H1 (cell line): ENCODE measurements around the gene KCNMB1. TPM values are rescaled to one million over a fixed set of nuclear protein-coding genes. Genes with fewer than 3 reads are reported as not detected.

Experiments
- CTCF ChIA-PET: fragments of 300-600 bp; sonication (Branson Sonifier 250); formaldehyde crosslinking; loops from one replicate; lab custom pipeline; 2021; ENCODE audit not compliant: partially characterized antibody; lab: Charles Lee
- POLR2A ChIA-PET: fragments of 300-600 bp; sonication (Branson Sonifier 250); formaldehyde crosslinking; loops from one replicate; lab custom pipeline; 2021; ENCODE audit warnings: inconsistent platforms; ENCODE audit not compliant: partially characterized antibody; lab: Charles Lee
- DNase-seq, 2 experiments: peaks; one replicate each; pipeline versions ENCODE4 v3.0.0 to v3.0.0-alpha.2; 2010 to 2022; ENCODE audit warnings: low spot score in 2 of 2, low read depth in 1 of 2, mixed read lengths in 1 of 2
- FAIRE-seq: peaks from 2 replicates; lab custom pipeline; 2011; peaks lifted over from hg19 to GRCh38; lab: Jason Lieb, UNC
- H2AFZ ChIP-seq: 2 replicates; pipeline ENCODE4 v1.8.1; 2012; ENCODE audit warnings: low read length, inconsistent platforms
- H2AK5ac ChIP-seq: 2 replicates; pipeline ENCODE4 v1.6.1; 2013; ENCODE audit warnings: low read depth, low read length
- H2BK120ac ChIP-seq: replicated peaks from 2 replicates; pipeline ENCODE3; 2013; ENCODE audit warnings: low read depth, low read length, inconsistent platforms
- H2BK12ac ChIP-seq: 2 replicates; pipeline ENCODE4 v1.6.1; 2013; ENCODE audit warnings: low read depth, low read length
- H2BK15ac ChIP-seq: 2 replicates; pipeline ENCODE4 v1.6.1; 2013; ENCODE audit warnings: low read length
- H2BK20ac ChIP-seq: 2 replicates; pipeline ENCODE4 v1.6.1; 2013; ENCODE audit warnings: low read length
- H2BK5ac ChIP-seq: 2 replicates; pipeline ENCODE4 v1.6.1; 2013; ENCODE audit warnings: low read depth, low read length
- H3K14ac ChIP-seq: 2 replicates; pipeline ENCODE4 v1.6.1; 2013; ENCODE audit warnings: inconsistent platforms; ENCODE audit not compliant: insufficient read length
- H3K18ac ChIP-seq: 2 replicates; pipeline ENCODE4 v1.6.1; 2013; ENCODE audit warnings: low read length; ENCODE audit errors: extremely low read depth
- H3K23ac ChIP-seq: 2 replicates; pipeline ENCODE4 v1.6.1; 2013; ENCODE audit warnings: inconsistent platforms; ENCODE audit not compliant: insufficient read length
- H3K23me2 ChIP-seq: 2 replicates; pipeline ENCODE4 v1.6.1; 2013; ENCODE audit warnings: low read depth, low read length
- H3K27ac ChIP-seq: 2 replicates; pipeline ENCODE4 v1.6.1; 2011; ENCODE audit warnings: low read depth, low read length, inconsistent platforms
- H3K27me3 ChIP-seq, 4 experiments: replicated peaks in 1 of 4; 1 replicate in 1 of 4; 2 replicates in 3 of 4; pipeline versions ENCODE4 v1.6.1 to v1.8.1; 2011 to 2013; ENCODE audit warnings: low read length in 3 of 4, mild to moderate bottlenecking in 3 of 4, inconsistent platforms in 2 of 4, mixed read lengths in 2 of 4, moderate library complexity in 1 of 4; ENCODE audit not compliant: control insufficient read depth in 3 of 4, insufficient read depth in 3 of 4; ENCODE audit errors: extremely low read depth in 1 of 4
- H3K36me3 ChIP-seq, 4 experiments: 2 replicates each; pipeline versions ENCODE4 v1.6.1 to v1.8.1; 2011 to 2013; ENCODE audit warnings: mild to moderate bottlenecking in 4 of 4, low read length in 3 of 4, moderate library complexity in 2 of 4, control low read depth in 1 of 4, inconsistent platforms in 1 of 4; ENCODE audit not compliant: insufficient read depth in 4 of 4, control insufficient read depth in 2 of 4
- H3K4ac ChIP-seq: replicated peaks from 2 replicates; pipeline ENCODE3; 2013; ENCODE audit warnings: low read length, low read depth, mixed read lengths, inconsistent platforms; ENCODE audit not compliant: insufficient read length
- H3K4me1 ChIP-seq, 4 experiments: replicated peaks in 1 of 4; 1 replicate in 1 of 4; 2 replicates in 3 of 4; pipeline versions ENCODE4 v1.6.1 to v1.8.1; 2011 to 2013; ENCODE audit warnings: low read length in 3 of 4, inconsistent platforms in 2 of 4, mixed read lengths in 1 of 4; ENCODE audit not compliant: insufficient read depth in 4 of 4, control insufficient read depth in 3 of 4
- H3K4me2 ChIP-seq, 2 experiments: 2 replicates each; pipeline versions ENCODE4 v1.6.1 to v1.8.1; 2011 to 2013; ENCODE audit warnings: low read depth in 2 of 2, low read length in 2 of 2, control low read depth in 1 of 2, inconsistent platforms in 1 of 2, mild to moderate bottlenecking in 1 of 2; ENCODE audit not compliant: insufficient read depth in 1 of 2
- H3K4me3 ChIP-seq, 4 experiments: fragments of 200-600, 300-600 bp in 1 of 4; sonication (generic), shearing (Covaris generic), sonication (Bioruptor Twin) in 1 of 4; 2 replicates each; pipeline versions ENCODE4 v1.5.1 to v1.8.1; 2011 to 2016; ENCODE audit warnings: low read length in 4 of 4, low read depth in 3 of 4, control low read depth in 2 of 4, inconsistent platforms in 2 of 4, mild to moderate bottlenecking in 2 of 4, mixed read lengths in 1 of 4, moderate library complexity in 1 of 4; ENCODE audit not compliant: insufficient read depth in 2 of 4; ENCODE audit errors: extremely low read depth in 1 of 4
- H3K56ac ChIP-seq: replicated peaks from 2 replicates; pipeline ENCODE3; 2013; ENCODE audit warnings: low read depth, mild to moderate bottlenecking, mixed read lengths, low read length, inconsistent platforms; ENCODE audit not compliant: insufficient read length
- H3K79me1 ChIP-seq: 2 replicates; pipeline ENCODE4 v1.6.1; 2013; ENCODE audit warnings: low read depth, low read length, control low read depth
- H3K79me2 ChIP-seq, 2 experiments: 2 replicates each; pipeline versions ENCODE4 v1.6.1 to v1.8.1; 2012 to 2013; ENCODE audit warnings: low read length in 2 of 2, mild to moderate bottlenecking in 2 of 2, inconsistent platforms in 1 of 2; ENCODE audit not compliant: insufficient read depth in 2 of 2, control insufficient read depth in 1 of 2
- H3K9ac ChIP-seq, 4 experiments: replicated peaks in 1 of 4; 1 replicate in 1 of 4; 2 replicates in 3 of 4; pipeline versions ENCODE4 v1.6.1 to v1.8.1; 2011 to 2013; ENCODE audit warnings: low read depth in 3 of 4, low read length in 3 of 4, control low read depth in 2 of 4, mild to moderate bottlenecking in 2 of 4, moderate library complexity in 2 of 4, inconsistent platforms in 1 of 4; ENCODE audit errors: extremely low read depth in 1 of 4
- H3K9me3 ChIP-seq, 2 experiments: 2 replicates each; pipeline versions ENCODE4 v1.6.1 to v1.8.1; 2012 to 2013; ENCODE audit warnings: mild to moderate bottlenecking in 2 of 2, moderate library complexity in 2 of 2, control low read depth in 1 of 2, inconsistent platforms in 1 of 2, low read depth in 1 of 2, low read length in 1 of 2, mixed read lengths in 1 of 2; ENCODE audit not compliant: insufficient read depth in 2 of 2
- H4K20me1 ChIP-seq, 2 experiments: replicated peaks in 1 of 2; 2 replicates each; pipeline versions ENCODE3 to v1.8.1; 2011 to 2013; ENCODE audit warnings: inconsistent platforms in 2 of 2, low read length in 2 of 2, mild to moderate bottlenecking in 1 of 2; ENCODE audit not compliant: insufficient read depth in 2 of 2, control insufficient read depth in 1 of 2
- H4K5ac ChIP-seq: 2 replicates; pipeline ENCODE4 v1.6.1; 2013; ENCODE audit warnings: low read length, low read depth, mixed read lengths, inconsistent platforms; ENCODE audit not compliant: insufficient read length
- H4K8ac ChIP-seq: 2 replicates; pipeline ENCODE4 v1.8.0; 2013; ENCODE audit warnings: mild to moderate bottlenecking, moderate library complexity, low read length, inconsistent platforms; ENCODE audit not compliant: insufficient read depth; ENCODE audit errors: extremely low read depth
- H4K91ac ChIP-seq: replicated peaks from 2 replicates; pipeline ENCODE3; 2013; ENCODE audit warnings: low read length, mixed read lengths, inconsistent platforms; ENCODE audit not compliant: insufficient read length
- CREB1 ChIP-seq: IDR thresholded peaks from 2 replicates; pipeline ENCODE4 v1.6.1; 2012; ENCODE audit warnings: inconsistent platforms
- CTCF ChIP-seq, 3 experiments: IDR thresholded peaks; 1 replicate in 2 of 3; 2 replicates in 1 of 3; pipeline versions ENCODE4 v1.5.1 to v1.6.1; 2011; ENCODE audit warnings: low read length in 3 of 3, mild to moderate bottlenecking in 3 of 3, inconsistent platforms in 2 of 3, low read depth in 1 of 3, moderate library complexity in 1 of 3; ENCODE audit not compliant: insufficient read depth in 1 of 3; ENCODE audit errors: control extremely low read depth in 1 of 3
- EGR1 ChIP-seq: IDR thresholded peaks from 2 replicates; pipeline ENCODE4 v1.6.1; 2011; ENCODE audit warnings: low read depth, low read length, borderline replicate concordance
- HDAC2 ChIP-seq, 2 experiments: fragments of 300-600 bp in 1 of 2; sonication (generic) in 1 of 2; IDR thresholded peaks; 2 replicates each; pipeline ENCODE4 v1.6.1; 2011 to 2012; ENCODE audit warnings: low read depth in 2 of 2, low read length in 2 of 2, mild to moderate bottlenecking in 2 of 2, moderate library complexity in 2 of 2, borderline replicate concordance in 1 of 2, inconsistent platforms in 1 of 2
- KDM1A ChIP-seq: fragments of 200-600, 300-600 bp; sonication (generic); IDR thresholded peaks from 2 replicates; pipeline ENCODE4 v1.7.1; 2016; ENCODE audit warnings: mild to moderate bottlenecking, low read length, borderline replicate concordance
- PHF8 ChIP-seq: fragments of 200-600 bp; sonication (generic); conservative IDR thresholded peaks from 2 replicates; pipeline ENCODE4 v1.7.1; 2012; ENCODE audit warnings: low read depth, mild to moderate bottlenecking, inconsistent platforms, low read length, moderate library complexity
- POLR2A ChIP-seq, 2 experiments: IDR thresholded peaks; 1 replicate in 1 of 2; 2 replicates in 1 of 2; pipeline ENCODE4 v1.6.1; 2011; ENCODE audit warnings: low read depth in 2 of 2, low read length in 2 of 2, mild to moderate bottlenecking in 2 of 2; ENCODE audit errors: control extremely low read depth in 1 of 2
- RAD21 ChIP-seq, 2 experiments: IDR thresholded peaks in 1 of 2; conservative IDR thresholded peaks in 1 of 2; 2 replicates each; pipeline ENCODE4 v1.6.1; 2011; ENCODE audit warnings: low read depth in 2 of 2, low read length in 2 of 2, improper control_type of control experiment in 1 of 2, inconsistent platforms in 1 of 2, mild to moderate bottlenecking in 1 of 2, moderate library complexity in 1 of 2
- SP1 ChIP-seq: IDR thresholded peaks from 2 replicates; pipeline ENCODE4 v1.6.1; 2011; ENCODE audit warnings: low read depth, low read length
- TBP ChIP-seq: IDR thresholded peaks from 2 replicates; pipeline ENCODE4 v1.6.1; 2011; ENCODE audit warnings: low read depth, low read length, improper control_type of control experiment
- TCF12 ChIP-seq: IDR thresholded peaks from 2 replicates; pipeline ENCODE4 v1.6.1; 2011; ENCODE audit warnings: low read depth, mild to moderate bottlenecking, low read length
- WGBS, 2 experiments: shearing (Covaris generic) in 1 of 2; methylation state at CpG; one replicate each; pipeline versions ENCODE4 v1.1.6 to v1.1.7; 2013 to 2015; ENCODE audit warnings: low lambda C conversion rate in 2 of 2, mixed read lengths in 2 of 2, inconsistent platforms in 1 of 2, low coverage in 1 of 2, missing lambda C conversion rate in 1 of 2; ENCODE audit not compliant: insufficient replicate concordance in 2 of 2, insufficient coverage in 1 of 2, insufficient read length in 1 of 2; ENCODE audit errors: extremely low coverage in 1 of 2, missing lambda C conversion rate in 1 of 2; 5-methylcytosine and 5-hydroxymethylcytosine counted together
- polyA plus RNA-seq, 7 experiments: library from polyadenylated mRNA; depleted of rRNA in 3 of 7; stranded (reverse) in 5 of 7; unstranded in 2 of 7; fragments of >200 nt in 5 of 7; fragments of 200-250 nt in 2 of 7; gene quantifications; 1 replicate in 5 of 7; 2 replicates in 1 of 7; 4 replicates in 1 of 7; pipeline versions ENCODE4 v1.2.1 to v1.2.3, GENCODE V29; 2011 to 2013; ENCODE audit warnings: missing spikeins in 2 of 7, mixed read lengths in 2 of 7
- total RNA-seq: library from RNA; stranded (reverse); fragmentation: NEBNext Ultra II Directional; extraction: Animal tissue kit (Norgen Biotek cat#: 25700); gene quantifications from 2 replicates; pipeline ENCODE4 v1.2.1, GENCODE V29; 2021

Gene KCNMB1
- total and polyA plus RNA-seq, 2 of the 8 experiments (the other 6 are each of a cell fraction or from before 2014, with no cell fraction given) = 0.08 to 0.19 TPM

DNA sequence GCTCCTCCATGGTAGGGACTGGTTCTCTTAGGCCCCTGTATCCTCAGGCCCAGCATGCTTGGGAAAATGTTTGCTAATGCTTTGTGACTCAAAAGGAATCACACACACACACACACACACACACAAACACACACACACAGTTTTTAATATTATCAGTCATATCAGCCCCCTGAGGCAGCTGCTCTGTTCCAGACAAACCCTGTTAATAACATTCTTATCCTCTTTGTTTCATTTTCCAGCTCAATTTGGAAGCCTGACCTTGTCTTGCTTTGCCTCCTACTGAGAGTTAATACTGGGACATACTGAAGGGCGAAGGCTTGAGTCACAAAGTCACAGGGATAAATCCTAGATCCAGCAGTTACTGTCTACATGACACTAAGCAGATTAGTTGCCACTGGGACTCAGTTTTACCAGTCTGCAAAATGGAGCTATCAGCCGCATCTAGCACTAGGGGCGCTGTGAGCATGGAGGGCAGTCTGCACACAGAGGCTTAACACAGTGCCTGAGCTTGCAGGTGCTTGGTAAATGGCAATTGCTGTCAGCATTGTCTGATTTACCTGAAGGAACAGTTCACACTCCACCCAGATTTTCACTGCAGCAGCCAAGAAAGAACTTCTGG lies 37.1 kb upstream of the KCNMB1 start:
- no peak overlapping the region for H3K56ac ChIP-seq
- H3K14ac ChIP-seq = no peak overlapping the region
- H3K9me3 ChIP-seq = no peaks in the 10 kb centered on the region
- no peak overlapping the region for H3K18ac ChIP-seq
- no peak for DNase-seq
- H3K4ac ChIP-seq = no peak overlapping the region
- no peak for FAIRE-seq
- no peak overlapping the region for H2BK15ac ChIP-seq
- no peaks in the 10 kb centered on the region for H4K20me1 ChIP-seq
- H3K36me3 ChIP-seq = no peaks in the 10 kb centered on the region
- H3K4me2 ChIP-seq = no peak overlapping the region
- no peak overlapping the region for H3K4me3 ChIP-seq
- H2BK20ac ChIP-seq = no peak overlapping the region
- no peak overlapping the region for H2BK120ac ChIP-seq
- H4K5ac ChIP-seq = no peak overlapping the region
- no peak overlapping the region for H2BK12ac ChIP-seq
- ChIA-PET CTCF (interaction anchor here (0.5 to 10.8 kb wide), 30 partner anchors 7 to 551 kb away, joined by 3 to 151 read pairs (median 4); no protein-coding TSS in a partner anchor), POLR2A (no interaction called here)
- 70% methylated on average over 3 of the region's 3 CpGs; no CpG with 5 or more reads in 1 of the 2 experiments for WGBS, 2 experiments
- no peak overlapping the region for H4K91ac ChIP-seq
- no peaks in the 10 kb centered on the region for H3K23me2 ChIP-seq
- H4K8ac ChIP-seq = no peak overlapping the region
- no peak overlapping the region for H2AFZ ChIP-seq
- H3K79me2 ChIP-seq = no peaks in the 10 kb centered on the region
- no peaks in the 10 kb centered on the region for H3K79me1 ChIP-seq
- no peak overlapping the region for H3K9ac ChIP-seq
- H2BK5ac ChIP-seq = no peak overlapping the region
- H3K23ac ChIP-seq = no peak overlapping the region
- H2AK5ac ChIP-seq = no peak overlapping the region
- no peak overlapping the region for H3K27ac ChIP-seq
- H3K27me3 ChIP-seq = no peaks in the 10 kb centered on the region
- H3K4me1 ChIP-seq = no peaks in the 10 kb centered on the region
- TF ChIP-seq EGR1 = no peak
- TF ChIP-seq HDAC2 (IDR thresholded peaks at IDR 0.05; ENCODE audit: borderline replicate concordance in 1 of 2, low read depth in 2 of 2, low read length in 2 of 2) = peak in 1 of 2 experiments; percentile 92; a peak in 1 of 4 replicates
- TF ChIP-seq CREB1 = no peak
- no peak for TF ChIP-seq SP1
- no peak for TF ChIP-seq TCF12
- peak; percentile 96 for TF ChIP-seq KDM1A
- no peak for TF ChIP-seq PHF8
- TF ChIP-seq TBP = no peak
- no peak for TF ChIP-seq RAD21 (IDR thresholded peaks at IDR 0.05 in 1 of 2, conservative IDR thresholded peaks at IDR 0.05 in 1 of 2; ENCODE audit: low read depth in 2 of 2, low read length in 2 of 2)
- TF ChIP-seq CTCF (IDR thresholded peaks at IDR 0.05; ENCODE audit: control extremely low read depth in 1 of 3, insufficient read depth in 1 of 3, low read depth in 1 of 3, low read length in 3 of 3) = peak; percentile 19 to 41 (median 34); a peak in 3 of 4 replicates
- no peak for TF ChIP-seq POLR2A (IDR thresholded peaks at IDR 0.05; ENCODE audit: control extremely low read depth in 1 of 2, low read depth in 2 of 2, low read length in 2 of 2)
